ENCODE results near the gene BNIP3.
"Not testable (repeated sequence)": the region's sequence is repeated elsewhere in the genome, so short reads cannot be mapped to it uniquely, and the experiment has no call there.

The BNIP3 gene

GRCh38 chr10:131928248-131929095, 53.3 kb downstream of the BNIP3 start:
- DNase-seq, result no peak

DNA sequence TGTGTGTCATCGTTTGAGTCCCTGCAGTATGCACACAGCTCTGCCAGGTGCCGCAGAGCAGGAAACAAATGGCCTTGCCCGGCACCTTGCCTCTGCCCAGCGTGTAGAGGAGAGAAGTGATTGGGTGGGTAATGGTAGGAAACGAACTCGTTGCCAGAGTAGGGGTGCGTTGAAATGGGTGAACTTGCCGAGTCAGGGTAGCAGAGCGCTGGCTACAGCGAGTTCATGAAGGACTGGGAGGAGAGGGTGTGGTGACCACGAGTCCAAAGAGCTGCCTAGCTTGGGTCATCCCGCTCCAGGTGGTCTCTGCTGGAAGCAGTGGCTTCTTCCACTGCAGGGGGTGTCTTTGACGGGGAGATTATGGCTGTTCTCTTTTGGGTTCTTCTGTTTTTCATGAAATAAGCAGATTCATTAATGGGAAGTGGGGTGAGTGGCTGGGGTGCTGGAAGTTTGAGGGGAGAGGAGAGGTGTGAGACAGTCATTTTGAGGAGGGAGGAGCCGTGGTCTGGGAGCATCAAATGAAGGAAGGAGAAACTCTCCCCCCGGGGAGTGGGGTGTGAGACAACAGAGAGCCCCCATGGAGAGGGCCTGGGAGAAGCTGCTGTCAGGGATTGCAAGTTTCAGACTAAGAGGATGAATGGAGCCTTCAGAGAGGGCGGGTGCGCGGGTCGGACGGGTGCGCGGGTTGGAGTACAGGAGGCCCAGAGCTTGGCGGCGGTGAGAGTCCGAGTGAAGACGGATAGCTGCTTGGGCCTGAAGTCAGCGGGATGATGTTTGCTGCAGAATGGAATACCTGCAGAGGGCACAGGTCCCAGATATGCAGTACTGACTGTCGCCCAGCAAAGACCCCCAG, 54.8 kb downstream of the BNIP3 start:
- no peak for DNase-seq

DNA sequence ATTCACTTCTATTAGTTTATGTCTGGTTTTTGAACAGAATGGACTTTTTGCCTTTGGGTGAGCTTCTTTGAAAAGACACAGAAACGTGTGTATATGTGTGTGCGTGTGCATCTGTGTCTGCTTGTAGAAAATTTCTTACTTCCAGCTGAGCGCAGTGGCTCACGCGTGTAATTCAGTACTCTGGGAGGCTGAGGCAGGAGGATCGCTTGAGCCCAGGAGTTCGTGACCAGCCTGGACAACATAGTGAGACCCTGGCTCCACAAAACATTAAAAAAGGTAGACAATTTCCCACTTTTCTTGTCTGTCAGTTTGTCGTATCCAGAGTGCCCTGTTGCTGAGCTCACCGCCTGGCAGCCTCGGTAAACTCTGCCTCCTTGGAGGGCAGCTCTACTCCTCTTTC, 55.5 kb downstream of the BNIP3 start:
- no peak for DNase-seq

DNA sequence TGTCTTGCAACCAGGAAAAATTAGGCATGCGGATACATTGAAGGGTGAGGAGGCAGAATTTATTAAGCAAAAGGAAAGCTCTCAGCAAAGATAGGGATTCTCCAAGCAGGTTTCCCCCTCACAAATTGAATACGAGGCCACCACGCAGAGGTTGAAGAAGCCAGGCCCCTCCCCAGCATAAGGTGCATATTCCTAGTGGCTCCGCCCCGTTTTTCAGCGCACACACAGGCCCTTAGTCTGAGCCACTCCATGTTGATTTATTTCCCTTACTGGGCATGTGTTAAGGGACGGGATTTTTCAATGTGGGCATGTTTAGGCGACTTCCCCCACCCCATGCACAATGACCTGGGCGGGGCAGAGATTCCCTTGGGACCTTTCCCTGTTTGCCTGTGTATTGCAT, 56.0 kb downstream of the BNIP3 start:
- no peak for DNase-seq

GRCh38 chr10:131925011-131925649, 56.6 kb downstream of the BNIP3 start:
- no peak for DNase-seq

- DNase-seq, result no peak
Measured at GRCh38 chr10:131923038-131923756, 58.5 kb downstream of the BNIP3 start.

GRCh38 chr10:131921184-131921583, 60.5 kb downstream of the BNIP3 start:
- no peak for DNase-seq

- DNase-seq, result no peak
Measured at GRCh38 chr10:131920693-131921092, 61.0 kb downstream of the BNIP3 start.

DNA sequence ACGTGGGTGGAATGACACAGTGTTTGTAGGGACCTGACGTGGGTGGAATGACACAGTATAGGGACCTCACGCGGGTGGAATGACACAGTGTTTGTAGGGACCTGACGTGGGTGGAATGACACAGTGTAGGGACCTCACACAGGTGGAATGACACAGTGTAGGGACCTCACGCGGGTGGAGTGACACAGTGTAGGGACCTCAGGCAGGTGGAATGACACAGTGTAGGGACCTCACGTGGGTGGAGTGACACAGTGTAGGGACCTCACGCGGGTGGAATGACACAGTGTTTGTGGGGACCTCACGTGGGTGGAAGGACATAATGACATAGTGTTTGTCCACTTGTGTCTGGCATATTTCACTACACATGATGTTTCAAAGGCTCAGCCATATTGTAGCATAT, 61.6 kb downstream of the BNIP3 start:
- DNase-seq, result no peak

DNA sequence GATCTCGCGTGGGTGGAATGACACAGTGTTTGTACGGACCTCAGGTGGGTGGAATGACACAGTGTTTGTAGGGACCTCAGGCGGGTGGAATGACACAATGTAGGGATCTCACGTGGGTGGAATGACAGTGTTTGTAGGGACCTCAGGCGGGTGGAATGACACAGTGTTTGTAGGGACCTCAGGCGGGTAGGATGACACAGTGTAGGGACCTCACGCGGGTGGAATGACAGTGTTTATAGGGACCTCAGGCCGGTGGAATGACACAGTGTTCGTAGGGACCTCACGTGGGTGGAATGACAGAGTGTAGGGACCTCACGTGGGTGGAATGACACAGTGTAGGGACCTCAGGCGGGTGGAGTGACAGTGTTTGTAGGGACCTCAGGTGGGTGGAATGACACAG, 62.3 kb downstream of the BNIP3 start:
- DNase-seq, result not testable (repeated sequence)

All from GOT3 (cell line).